Stimulated activated CD4-positive, alpha-beta T cell treated with anti-CD3 and anti-CD28 coated beads, Interleukin-4, amount 100 ng/mL, for 4 hours (primary cell): ENCODE results near the gene HIGD1A.

Source experiments
- DNase-seq, 2 experiments: peaks; one replicate each; pipeline ENCODE4 v3.0.0-alpha.2; 2020

The HIGD1A gene

DNA sequence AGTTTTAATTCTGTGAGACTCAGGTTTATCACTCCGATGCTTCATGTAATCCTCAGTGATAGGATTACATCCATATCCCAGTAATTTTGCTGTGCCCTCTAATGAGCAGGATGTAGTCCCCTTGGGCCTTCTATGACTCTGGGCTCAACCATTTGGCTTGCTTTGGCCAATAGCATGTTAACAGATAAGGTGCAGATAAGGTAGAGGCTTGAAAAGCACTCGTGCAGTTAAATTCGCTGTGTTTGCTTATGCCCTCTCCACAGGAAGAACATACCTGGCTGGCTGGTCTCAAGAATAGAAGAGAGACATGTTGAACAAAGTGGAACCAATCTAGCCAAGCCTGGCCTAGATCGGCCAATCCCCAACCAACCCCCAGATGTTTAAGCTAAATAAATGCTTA is 51.3 kb downstream of the HIGD1A start:
- DNase-seq = no peak

DNA sequence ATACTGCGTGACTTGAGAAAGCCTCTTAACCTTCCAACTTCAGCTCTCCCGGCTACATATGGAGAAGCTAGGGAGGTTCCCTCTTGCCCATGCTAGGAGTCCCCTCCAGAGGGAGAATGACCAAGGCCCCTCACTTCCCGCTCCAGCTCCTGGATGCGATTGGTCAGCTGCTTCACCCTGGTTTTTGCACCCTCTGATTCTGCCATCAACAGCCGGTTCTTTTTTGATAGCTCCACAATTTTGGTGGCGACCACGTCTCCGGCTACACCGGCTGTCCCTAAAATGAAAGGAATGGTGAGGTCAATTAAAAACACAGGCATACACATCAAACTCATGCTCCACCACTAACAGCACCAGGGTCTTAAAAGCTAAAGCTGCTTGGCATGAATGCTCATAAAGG is 51.8 kb downstream of the HIGD1A start:
- DNase-seq = no peak

DNA sequence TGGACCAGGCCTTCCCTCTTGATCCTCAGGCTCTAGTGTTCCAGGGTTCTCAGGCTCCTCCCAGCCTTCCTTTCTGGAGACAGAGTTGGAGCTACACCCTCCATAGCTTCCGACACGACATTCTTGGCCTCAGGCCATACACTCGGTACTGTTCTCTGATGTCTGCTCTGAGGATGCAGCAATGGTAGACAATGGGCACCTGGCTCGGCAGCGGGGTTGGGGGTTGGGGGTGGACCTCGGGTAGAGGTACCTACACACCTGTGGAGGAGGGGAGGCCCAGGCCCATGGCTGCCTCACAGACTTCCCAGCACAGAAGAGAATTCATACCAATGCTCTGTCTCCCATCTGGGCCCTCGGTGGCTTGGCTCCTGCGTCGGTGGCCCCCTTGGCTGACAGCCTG is 52.7 kb downstream of the HIGD1A start:
- no peak for DNase-seq

DNA sequence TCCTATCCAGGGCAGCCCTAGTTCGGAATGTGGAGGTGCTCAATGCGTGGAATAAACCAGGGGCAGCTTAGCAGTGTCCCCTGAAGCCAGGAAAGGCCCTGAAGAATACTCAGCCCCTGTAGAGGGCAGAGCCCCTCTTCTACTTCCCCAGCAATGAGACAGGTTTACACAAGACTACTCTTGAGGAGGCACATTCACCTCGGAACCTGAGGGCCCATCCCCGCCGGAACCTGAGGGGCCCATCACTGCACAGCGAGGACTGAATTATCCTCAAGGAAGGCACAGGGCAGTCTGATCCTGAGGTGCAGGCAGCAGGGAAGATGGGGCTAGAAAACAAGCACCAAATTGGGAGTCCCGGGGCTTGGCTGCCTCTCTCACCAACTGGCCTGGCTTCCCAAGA is 53.5 kb downstream of the HIGD1A start:
- no peak for DNase-seq

GRCh38 chr3:42749753-42750231 is 54.5 kb downstream of the HIGD1A start:
- no peak for DNase-seq

DNA sequence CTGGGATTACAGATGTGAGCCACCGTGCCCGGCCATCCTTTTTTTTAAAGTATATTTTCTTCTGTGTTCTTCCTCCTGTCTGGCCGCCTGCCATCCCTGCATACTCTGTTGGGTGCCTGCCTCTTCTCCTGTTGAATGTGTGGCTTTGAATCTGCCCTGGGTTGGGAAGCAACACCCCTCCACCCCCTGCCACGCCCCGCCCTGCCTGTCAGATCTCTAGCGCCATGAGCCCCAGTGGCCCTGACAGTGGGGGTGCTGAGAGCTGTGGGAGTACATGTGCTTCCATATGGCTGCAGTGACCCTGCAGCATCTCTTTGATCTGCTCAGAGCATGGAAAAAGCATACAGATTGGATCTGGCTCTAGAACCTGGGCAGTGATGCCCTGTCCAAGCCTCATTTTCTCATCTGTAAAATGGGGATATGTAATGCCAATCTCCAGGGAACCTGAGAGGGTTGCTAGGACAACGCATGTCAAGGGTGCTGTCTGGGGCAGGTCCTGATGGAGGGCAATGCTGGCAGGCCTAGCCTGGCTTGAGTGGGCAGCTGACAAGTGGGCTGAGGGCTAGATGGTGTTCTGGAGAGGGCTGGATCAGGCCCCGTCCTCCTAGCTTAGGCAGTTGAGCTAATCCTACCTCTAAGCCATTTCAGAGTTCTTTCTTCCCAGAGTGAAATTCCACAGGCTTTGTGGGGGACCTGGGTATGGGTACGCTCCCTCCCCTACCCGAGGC is 55.1 kb downstream of the HIGD1A start:
- no peak for DNase-seq

- DNase-seq = peak in 1 of 2 experiments; percentile 22
Measured at GRCh38 chr3:42747581-42747980, 56.7 kb downstream of the HIGD1A start.

DNA sequence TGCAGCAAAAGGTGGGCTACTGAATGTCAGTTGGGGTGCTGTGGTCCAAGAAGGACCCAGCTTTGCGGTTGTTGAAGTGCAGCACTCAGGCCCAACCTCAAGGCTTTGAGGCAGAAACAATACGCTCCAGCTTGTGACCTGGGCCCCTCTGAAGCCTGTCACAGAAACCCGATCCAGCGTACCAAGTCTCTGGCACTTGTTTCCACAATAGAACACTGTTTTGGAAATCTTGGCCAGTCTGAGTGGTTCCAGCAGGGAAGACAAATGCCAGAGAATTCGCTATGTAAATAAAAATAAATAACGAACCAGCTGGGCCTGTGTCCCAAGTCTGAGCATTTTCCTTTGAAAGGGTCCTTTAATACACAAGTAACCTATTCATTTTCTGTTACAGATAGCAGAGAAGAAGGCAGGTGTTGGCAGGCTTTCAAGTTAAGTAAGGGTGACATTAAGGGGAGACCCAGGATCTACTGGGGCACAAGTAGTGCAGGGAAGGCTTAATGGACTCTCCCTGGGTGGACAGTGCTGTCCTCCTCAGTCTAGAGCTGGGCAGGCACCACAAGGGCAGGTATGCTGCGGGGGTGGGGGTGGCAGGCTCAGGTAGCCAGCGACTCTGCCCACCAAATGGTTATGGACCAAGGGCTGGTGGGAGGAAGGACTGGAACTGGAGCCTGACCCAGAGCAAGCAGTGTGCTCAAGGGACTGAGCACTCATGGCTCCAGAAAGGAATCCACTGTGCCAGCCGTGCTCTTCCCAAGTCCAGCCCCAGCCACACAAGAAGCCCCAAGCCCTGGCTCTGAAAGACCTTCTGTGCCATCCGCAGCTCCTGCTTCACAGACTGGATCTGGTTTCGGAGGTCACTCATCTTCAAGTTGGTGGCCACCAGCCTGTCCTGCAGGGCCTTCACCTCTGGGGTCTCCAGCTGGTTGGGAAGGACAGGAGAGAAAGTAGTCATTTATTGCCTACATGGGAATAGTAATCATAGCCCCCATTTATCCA is 57.5 kb downstream of the HIGD1A start:
- no peak for DNase-seq

DNA sequence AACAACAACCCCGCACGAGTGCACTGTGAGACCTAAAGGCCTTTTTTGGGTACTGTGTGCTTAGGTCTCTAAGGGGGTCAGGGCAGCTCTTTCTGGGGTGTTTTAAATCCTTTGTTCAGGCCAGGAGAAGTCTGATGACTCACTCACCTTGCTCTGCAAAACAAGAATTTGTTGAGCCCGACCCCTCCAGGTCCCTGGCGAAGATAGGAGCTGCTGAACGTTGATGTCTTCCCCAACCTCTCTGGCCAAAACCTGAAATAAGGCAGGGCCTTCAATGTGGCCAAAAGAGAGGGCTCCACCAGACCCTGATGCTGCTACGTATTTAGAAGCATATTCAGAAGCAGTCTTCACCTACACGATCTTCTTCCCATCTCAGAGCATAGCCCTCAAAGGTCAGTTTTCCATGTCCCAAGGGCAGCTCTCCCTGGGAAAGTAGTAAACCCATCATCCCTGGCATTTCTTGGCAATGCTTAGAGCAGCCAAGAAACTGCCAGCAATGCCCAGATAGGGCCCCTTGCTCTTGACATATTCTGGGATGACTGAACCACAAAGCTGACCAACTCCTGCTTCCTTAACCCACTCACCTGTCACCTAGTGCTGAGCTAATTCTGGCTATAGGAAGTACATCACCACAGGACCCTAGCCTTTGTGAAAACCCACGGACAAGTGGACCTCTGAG is 58.4 kb downstream of the HIGD1A start:
- DNase-seq = no peak

GRCh38 chr3:42745291-42745745 is 59.0 kb downstream of the HIGD1A start:
- DNase-seq = no peak

DNA sequence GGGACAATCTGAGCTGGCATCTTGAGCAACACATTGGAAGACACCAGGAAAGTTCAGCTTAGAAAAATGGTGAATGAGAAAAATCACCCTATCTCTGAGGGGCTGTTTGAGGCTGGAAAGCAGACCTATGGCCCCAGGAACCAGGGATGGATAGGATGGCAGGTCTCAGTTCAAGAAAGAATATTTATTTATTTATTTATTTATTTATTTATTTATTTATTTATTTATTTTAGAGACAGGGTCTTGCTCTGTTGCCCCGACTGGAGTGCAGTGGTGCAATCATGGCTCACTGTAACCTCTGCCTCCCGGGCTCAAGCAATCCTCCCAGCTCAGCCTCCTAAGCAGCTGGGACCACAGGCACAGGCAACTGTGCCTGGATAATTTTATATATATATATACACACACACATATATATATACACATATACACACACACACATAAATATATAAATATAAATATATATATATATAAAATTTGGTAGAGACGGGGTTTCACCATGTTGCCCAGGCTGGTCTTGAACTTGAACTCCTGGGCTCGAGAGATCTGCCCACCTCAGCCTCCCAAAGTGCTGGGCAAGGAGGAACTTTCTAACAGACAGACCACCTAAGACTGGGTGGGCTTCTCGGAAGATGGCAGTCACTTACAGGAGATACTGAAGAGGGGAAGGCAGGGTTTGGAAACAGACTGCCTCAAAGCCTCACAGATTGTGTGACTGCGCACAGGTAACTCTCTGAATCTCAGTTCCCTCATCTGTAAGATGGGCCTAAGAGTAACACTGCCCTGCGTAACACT is 60.9 kb downstream of the HIGD1A start:
- no peak for DNase-seq

- DNase-seq = no peak
Measured at GRCh38 chr3:42742688-42743087, 61.6 kb downstream of the HIGD1A start.

DNA sequence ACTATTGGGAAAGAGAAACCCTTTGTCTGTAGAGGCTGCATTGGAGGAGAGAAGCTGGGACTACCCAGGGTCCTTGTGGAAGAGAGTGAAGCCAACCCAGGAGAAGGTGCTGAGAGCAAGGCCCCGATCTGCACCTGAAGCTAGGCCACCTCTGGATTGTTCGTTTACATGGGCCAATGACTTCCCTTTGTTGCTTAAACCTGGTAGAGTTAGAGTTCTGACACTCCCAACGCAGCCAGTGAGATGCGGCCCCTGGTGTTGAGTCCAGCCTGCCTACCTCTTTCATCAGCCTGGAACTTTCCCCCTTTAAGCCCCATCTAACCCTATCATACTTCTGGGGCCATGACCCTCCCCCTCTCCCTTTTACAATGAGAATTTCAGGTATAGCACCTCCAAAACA is 62.0 kb downstream of the HIGD1A start:
- DNase-seq = no peak

DNA sequence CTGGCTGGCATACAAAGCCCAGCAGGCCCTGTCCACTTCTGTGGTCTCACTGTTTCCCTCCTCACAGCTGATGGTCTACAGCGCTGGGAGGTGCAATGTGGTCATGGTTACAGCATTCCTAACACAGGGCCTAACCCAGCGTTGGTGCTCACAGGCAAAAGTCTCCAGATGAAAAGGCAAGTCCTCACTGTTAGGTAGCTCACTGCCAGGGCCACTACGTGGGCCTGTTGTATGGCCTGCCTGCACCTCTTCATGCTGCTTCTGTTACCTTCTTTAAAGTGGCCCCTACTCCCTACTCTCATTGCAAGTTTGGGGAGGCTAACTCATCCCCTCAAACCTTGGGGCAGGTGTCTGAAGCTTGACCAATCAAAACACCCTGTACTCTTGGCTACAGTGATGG is 62.5 kb downstream of the HIGD1A start:
- no peak for DNase-seq

DNA sequence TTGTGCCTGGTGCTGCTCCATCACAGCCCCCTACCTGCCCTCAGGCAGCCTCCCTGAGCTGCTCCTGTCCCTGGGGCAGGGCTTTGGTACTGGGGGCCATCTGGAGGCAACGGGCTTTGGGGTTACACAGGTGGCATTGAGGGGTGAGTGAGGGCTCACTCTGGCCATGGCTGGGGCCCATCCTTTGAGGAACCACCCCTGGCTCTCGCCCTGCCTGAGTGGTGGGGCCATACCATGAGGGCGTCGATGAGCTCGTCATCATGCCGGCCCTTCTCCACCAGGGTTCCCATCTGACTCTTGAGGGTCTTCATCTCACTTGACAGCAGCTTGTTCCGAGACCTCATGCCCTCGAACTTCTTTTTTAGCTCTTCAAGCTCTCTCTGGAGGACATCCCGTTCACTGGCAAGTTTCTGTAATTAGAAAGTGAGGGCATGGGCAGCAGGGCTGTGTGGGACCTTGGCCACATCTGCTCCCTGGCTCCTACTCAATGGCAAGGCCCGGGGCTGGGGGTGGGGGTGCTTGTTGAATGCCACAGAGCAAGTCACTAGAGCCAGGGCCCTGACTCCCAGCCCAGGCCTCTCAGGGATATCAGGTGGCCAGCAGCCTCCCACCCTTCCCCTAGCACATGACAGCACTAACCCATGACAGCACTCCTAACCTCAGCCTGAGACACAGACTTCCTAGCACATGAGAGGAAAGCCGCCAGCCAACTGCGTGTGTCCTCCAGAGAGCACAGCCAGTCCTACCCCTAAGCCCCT is 64.7 kb downstream of the HIGD1A start:
- no peak for DNase-seq

DNA sequence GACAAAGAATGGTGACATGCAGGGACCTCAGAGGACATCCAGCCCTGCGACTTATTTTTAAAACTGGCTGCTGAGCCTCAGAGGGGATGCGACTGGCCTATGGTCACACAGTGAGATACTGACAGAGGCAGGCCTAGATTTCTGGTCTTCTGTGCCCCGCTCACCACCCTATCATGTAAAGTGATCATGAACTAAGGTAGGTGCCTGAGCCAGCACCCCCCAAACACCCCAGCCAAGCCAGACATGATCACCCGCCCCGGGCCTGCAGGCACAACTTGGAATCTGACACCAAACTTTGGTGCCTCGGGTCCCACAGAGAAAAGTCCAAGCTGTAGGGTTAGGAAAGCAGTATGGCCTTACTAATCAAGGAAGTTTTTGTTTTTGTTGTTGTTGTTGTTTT is 67.8 kb downstream of the HIGD1A start:
- DNase-seq = no peak

GRCh38 chr3:42736081-42736480 is 68.2 kb downstream of the HIGD1A start:
- DNase-seq = no peak

- DNase-seq = no peak
Measured at GRCh38 chr3:42735615-42736014, 68.7 kb downstream of the HIGD1A start.

- no peak for DNase-seq
Measured at GRCh38 chr3:42735019-42735418, 69.3 kb downstream of the HIGD1A start.

DNA sequence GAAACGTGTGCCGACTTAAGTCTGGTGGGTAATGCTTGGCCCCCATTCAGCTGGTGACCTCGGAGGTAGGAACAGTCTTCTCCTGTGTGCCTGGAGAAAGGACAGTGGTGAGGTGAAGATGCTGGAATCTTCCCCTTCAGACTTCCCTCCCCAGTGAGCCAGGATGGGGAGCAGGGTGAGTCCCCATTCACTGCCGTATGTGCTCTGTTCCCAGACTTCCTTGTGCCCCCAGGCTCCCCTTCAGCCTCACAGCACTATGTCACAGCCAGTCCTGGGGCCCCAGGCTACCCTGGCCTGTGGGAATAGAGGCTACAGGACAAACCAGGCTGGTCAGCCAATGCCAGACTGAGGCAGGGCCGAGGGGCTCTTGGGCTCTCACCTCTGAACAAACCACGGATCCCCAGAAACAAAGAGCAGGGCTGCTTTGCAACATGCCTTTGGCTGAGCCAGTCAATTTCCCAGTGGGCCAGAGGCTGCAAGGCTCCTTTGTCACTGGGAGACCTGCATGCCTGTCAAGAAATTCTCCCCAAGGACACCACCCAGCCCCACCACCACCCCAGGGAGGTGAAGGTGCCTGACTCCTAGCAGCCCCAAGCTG is 69.9 kb downstream of the HIGD1A start:
- no peak for DNase-seq
